Peyer's patch (tissue), 4 donors: ENCODE data around the gene NKX6-2.

Experiments used
- CTCF ChIP-seq, 6 experiments: fragments of 450-650 bp in 4 of 6; fragments of 200-600 bp in 2 of 6; sonication (generic) in 1 of 6; IDR thresholded peaks; one replicate each; pipeline ENCODE4 v1.5.1; 2017 to 2019; ENCODE audit warnings: antibody characterized with exemption in 6 of 6, mild to moderate bottlenecking in 3 of 6, moderate library complexity in 1 of 6
- POLR2A ChIP-seq, 2 donors: fragments of 450-650 bp; IDR thresholded peaks; one replicate each; pipeline ENCODE4 v1.5.1; 2017; ENCODE audit warnings: antibody characterized with exemption in 2 of 2, mild to moderate bottlenecking in 2 of 2, moderate library complexity in 2 of 2

GRCh38 chr10:132783940-132784865 lies 1.7 kb downstream of the NKX6-2 start:
- TF ChIP-seq CTCF (IDR thresholded peaks at IDR 0.05) (no peak), POLR2A (IDR thresholded peaks at IDR 0.05) (no peak)
